ENCODE results near the gene CARD10. TPM values are rescaled to one million over a fixed set of nuclear protein-coding genes. Genes with fewer than 3 reads are reported as not detected.

The CARD10 gene
- total and polyA plus RNA-seq, 2 of the 13 experiments (the other 11 are each of a cell fraction or from before 2014, with no cell fraction given), result 35.2 to 55.8 TPM

DNA sequence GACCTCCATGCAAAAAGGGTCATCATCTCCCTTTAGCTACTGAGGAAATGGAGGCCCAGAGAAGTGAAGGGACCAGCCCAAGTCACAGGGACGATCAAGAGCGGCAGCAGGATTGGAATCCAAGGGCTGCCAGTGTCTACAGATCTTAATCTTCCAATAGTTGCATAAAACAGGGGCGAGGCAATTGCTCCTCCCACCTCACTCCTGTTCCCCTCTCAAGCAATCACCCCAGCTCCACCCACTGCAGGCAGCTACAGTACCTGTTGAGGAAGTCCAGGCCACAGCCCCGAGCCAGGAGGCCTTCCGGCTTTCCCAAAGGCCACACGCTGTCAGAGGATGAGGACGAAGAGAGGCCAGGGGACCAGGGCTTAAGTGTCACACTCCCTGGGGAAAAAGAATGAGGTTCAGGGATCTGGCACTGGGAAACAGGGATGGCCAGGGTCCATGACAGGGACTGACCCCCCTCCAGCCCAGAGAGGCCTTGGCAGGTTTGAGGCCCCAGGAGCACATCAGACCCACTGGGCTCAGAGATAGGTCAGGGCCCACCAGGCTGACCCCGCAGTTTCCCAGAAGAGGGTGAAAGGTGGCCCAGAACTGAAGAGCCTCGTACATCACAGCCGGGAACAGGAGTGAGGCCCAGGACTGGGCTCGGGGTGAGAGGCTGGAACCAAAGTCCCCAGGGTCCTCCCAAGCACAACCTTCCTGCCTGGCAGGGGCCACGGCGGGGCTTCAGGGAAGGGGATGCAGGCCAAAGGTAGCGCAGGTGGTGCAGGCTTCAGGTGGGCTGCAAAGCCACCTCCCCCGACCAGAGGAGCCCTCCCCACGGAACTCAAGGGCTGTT, 16.7 kb downstream of the CARD10 start (continued):
- TF ChIP-seq, protein P1, sequence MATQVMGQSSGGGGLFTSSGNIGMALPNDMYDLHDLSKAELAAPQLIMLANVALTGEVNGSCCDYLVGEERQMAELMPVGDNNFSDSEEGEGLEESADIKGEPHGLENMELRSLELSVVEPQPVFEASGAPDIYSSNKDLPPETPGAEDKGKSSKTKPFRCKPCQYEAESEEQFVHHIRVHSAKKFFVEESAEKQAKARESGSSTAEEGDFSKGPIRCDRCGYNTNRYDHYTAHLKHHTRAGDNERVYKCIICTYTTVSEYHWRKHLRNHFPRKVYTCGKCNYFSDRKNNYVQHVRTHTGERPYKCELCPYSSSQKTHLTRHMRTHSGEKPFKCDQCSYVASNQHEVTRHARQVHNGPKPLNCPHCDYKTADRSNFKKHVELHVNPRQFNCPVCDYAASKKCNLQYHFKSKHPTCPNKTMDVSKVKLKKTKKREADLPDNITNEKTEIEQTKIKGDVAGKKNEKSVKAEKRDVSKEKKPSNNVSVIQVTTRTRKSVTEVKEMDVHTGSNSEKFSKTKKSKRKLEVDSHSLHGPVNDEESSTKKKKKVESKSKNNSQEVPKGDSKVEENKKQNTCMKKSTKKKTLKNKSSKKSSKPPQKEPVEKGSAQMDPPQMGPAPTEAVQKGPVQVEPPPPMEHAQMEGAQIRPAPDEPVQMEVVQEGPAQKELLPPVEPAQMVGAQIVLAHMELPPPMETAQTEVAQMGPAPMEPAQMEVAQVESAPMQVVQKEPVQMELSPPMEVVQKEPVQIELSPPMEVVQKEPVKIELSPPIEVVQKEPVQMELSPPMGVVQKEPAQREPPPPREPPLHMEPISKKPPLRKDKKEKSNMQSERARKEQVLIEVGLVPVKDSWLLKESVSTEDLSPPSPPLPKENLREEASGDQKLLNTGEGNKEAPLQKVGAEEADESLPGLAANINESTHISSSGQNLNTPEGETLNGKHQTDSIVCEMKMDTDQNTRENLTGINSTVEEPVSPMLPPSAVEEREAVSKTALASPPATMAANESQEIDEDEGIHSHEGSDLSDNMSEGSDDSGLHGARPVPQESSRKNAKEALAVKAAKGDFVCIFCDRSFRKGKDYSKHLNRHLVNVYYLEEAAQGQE (IDR thresholded peaks at IDR 0.05; ENCODE audit: borderline replicate concordance in 1 of 2, low read depth in 1 of 2, low read length in 2 of 2), result no peak
- TF ChIP-seq, protein P2, sequence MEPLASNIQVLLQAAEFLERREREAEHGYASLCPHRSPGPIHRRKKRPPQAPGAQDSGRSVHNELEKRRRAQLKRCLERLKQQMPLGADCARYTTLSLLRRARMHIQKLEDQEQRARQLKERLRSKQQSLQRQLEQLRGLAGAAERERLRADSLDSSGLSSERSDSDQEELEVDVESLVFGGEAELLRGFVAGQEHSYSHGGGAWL (CRISPR knock-in tag; IDR thresholded peaks at IDR 0.05), result no peak
- TF ChIP-seq AGO1 (IDR thresholded peaks at IDR 0.05; ENCODE audit: low read depth, low read length, poor library complexity, severe bottlenecking), result no peak
- no peak; the same call in 1 of the 2 replicates for TF ChIP-seq SRY (CRISPR knock-in tag; IDR thresholded peaks at IDR 0.05)
- no peak for TF ChIP-seq CENPX (CRISPR knock-in tag; IDR thresholded peaks at IDR 0.05)
- TF ChIP-seq, protein P3, sequence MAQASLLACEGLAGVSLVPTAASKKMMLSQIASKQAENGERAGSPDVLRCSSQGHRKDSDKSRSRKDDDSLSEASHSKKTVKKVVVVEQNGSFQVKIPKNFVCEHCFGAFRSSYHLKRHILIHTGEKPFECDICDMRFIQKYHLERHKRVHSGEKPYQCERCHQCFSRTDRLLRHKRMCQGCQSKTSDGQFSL (CRISPR knock-in tag; IDR thresholded peaks at IDR 0.05), result 0 out of 2 replicates have a peak, but pooled peaks have one; percentile 37
- TF ChIP-seq POLR2G (IDR thresholded peaks at IDR 0.05; ENCODE audit: low read depth, low read length), result peak; percentile 52
- peak; percentile 62; the same call in 1 of the 2 replicates for TF ChIP-seq ZSCAN21 (CRISPR knock-in tag; IDR thresholded peaks at IDR 0.05; ENCODE audit: borderline replicate concordance)
- TF ChIP-seq, protein P4, sequence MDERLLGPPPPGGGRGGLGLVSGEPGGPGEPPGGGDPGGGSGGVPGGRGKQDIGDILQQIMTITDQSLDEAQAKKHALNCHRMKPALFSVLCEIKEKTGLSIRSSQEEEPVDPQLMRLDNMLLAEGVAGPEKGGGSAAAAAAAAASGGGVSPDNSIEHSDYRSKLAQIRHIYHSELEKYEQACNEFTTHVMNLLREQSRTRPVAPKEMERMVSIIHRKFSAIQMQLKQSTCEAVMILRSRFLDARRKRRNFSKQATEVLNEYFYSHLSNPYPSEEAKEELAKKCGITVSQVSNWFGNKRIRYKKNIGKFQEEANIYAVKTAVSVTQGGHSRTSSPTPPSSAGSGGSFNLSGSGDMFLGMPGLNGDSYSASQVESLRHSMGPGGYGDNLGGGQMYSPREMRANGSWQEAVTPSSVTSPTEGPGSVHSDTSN (CRISPR knock-in tag; IDR thresholded peaks at IDR 0.05), result no peak
- no peak for TF ChIP-seq ARNT2 (CRISPR knock-in tag; IDR thresholded peaks at IDR 0.05; ENCODE audit: low read depth)
- TF ChIP-seq ZNF530 (CRISPR knock-in tag; IDR thresholded peaks at IDR 0.05; ENCODE audit: low read depth), result no peak
- no peak for TF ChIP-seq ZNF652 (CRISPR knock-in tag; IDR thresholded peaks at IDR 0.05; ENCODE audit: borderline replicate concordance, low read depth)
- TF ChIP-seq ZNF207 (IDR thresholded peaks at IDR 0.05; ENCODE audit: borderline replicate concordance), result no peak
- TF ChIP-seq ZNF546 (CRISPR knock-in tag; conservative IDR thresholded peaks at IDR 0.05), result no peak; the same call in 1 of the 2 replicates
- TF ChIP-seq KMT2A (CRISPR knock-in tag; IDR thresholded peaks at IDR 0.05), result no peak
- TF ChIP-seq, protein P5, sequence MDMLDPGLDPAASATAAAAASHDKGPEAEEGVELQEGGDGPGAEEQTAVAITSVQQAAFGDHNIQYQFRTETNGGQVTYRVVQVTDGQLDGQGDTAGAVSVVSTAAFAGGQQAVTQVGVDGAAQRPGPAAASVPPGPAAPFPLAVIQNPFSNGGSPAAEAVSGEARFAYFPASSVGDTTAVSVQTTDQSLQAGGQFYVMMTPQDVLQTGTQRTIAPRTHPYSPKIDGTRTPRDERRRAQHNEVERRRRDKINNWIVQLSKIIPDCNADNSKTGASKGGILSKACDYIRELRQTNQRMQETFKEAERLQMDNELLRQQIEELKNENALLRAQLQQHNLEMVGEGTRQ (IDR thresholded peaks at IDR 0.05; ENCODE audit: low read depth, low read length), result no peak
- TF ChIP-seq, protein P5 (CRISPR knock-in tag; IDR thresholded peaks at IDR 0.05; ENCODE audit: borderline replicate concordance), result no peak
- no peak for TF ChIP-seq ZMAT3 (CRISPR knock-in tag; conservative IDR thresholded peaks at IDR 0.05)
- TF ChIP-seq ZNF253 (CRISPR knock-in tag; IDR thresholded peaks at IDR 0.05; ENCODE audit: borderline replicate concordance), result no peak; the same call in none of the 2 replicates
- TF ChIP-seq ZNF543 (CRISPR knock-in tag; IDR thresholded peaks at IDR 0.05), result no peak
- TF ChIP-seq CC2D1A (CRISPR knock-in tag; IDR thresholded peaks at IDR 0.05), result no peak
- no peak for TF ChIP-seq MEF2D (CRISPR knock-in tag; IDR thresholded peaks at IDR 0.05)

Measured in HepG2 (cell line).